Measurements from ENCODE around the gene ADCY9.
A peak's percentile ranks its signal among the peaks of the same experiment; 100 is the strongest.
"Not testable (repeated sequence)": the region's sequence is repeated elsewhere in the genome, so short reads cannot be mapped to it uniquely, and the experiment has no call there.

Gene ADCY9

DNA sequence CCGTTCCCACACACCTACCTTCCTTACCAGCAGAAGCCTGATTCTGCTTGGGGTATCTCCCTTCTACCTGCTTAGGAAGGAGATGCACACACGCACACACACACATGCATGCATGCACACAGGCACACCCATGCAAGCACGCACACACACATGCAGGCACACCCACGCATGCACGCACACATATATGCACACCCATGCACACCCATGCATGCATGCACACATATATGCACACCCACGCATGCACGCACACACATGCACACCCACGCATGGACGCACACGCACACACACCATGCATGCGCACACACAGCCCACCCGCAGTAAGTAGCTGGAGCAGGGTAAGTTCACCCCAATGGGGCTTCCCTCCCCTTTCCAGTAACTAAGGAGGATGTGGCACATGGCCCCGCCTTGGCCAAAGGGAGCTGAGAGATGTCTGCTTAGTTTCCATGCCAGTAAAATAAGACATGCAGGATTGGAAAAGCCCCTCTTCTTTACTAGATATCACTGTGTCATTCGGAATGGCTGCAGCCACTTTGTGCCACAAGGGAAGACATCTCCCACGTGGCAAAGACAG, 33.7 kb downstream of the ADCY9 start:
- Histone ChIP-seq H3K79me2 (peaks cover 3% of the 10 kb centered on the region), H3K4me1 (peaks cover 9% of the 10 kb centered on the region), H3K27ac (no peak overlapping the region), H3K36me3 (ENCODE audit: control insufficient read depth, insufficient read depth, low read length) (no peaks in the 10 kb centered on the region), H3K4me2 (ENCODE audit: low read length) (no peak overlapping the region), H3K9ac (no peak overlapping the region), H2AFZ (no peak overlapping the region), H3K9me3 (ENCODE audit: control insufficient read depth, low read length) (no peaks in the 10 kb centered on the region), H3K27me3 (ENCODE audit: control insufficient read depth, insufficient read depth, low read length) (no peaks in the 10 kb centered on the region), H3K4me3 (ENCODE audit: low read depth, low read length) (no peak overlapping the region)
- TF ChIP-seq, protein P1, sequence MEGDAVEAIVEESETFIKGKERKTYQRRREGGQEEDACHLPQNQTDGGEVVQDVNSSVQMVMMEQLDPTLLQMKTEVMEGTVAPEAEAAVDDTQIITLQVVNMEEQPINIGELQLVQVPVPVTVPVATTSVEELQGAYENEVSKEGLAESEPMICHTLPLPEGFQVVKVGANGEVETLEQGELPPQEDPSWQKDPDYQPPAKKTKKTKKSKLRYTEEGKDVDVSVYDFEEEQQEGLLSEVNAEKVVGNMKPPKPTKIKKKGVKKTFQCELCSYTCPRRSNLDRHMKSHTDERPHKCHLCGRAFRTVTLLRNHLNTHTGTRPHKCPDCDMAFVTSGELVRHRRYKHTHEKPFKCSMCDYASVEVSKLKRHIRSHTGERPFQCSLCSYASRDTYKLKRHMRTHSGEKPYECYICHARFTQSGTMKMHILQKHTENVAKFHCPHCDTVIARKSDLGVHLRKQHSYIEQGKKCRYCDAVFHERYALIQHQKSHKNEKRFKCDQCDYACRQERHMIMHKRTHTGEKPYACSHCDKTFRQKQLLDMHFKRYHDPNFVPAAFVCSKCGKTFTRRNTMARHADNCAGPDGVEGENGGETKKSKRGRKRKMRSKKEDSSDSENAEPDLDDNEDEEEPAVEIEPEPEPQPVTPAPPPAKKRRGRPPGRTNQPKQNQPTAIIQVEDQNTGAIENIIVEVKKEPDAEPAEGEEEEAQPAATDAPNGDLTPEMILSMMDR (IDR thresholded peaks at IDR 0.05) = no peak

DNA sequence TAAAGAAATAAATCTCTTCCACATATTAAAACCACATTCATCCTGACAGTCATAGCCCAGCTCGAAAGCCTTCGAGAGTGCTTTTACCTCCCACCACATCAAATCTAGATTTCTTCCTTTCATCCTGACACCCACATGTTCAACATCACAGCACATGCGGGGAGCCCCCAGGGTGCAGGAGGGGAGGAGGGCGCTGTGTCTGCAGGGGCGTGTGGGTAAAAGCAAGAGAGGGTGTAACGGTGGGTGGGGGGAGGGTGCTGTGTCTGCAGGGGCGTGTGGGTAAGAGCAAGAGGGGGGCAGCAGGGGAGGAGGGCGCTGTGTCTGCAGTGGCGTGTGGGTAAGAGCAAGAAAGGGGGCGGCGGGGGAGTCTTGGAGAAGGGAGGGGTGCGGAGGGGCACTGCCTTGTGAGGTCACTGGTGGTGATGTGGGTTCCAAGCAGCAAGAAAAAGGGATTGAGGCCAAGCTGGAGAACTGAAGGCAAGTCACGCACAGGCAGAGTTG, 34.7 kb downstream of the ADCY9 start:
- TF ChIP-seq, protein P1 (IDR thresholded peaks at IDR 0.05) = no peak
- no peak overlapping the region for H3K9ac ChIP-seq
- no peak overlapping the region for H3K4me3 ChIP-seq (ENCODE audit: low read depth, low read length)
- H3K4me1 ChIP-seq = peaks cover 9% of the 10 kb centered on the region
- peak overlapping the region; percentile 61 for H2AFZ ChIP-seq
- no peak overlapping the region for H3K27ac ChIP-seq
- H3K4me2 ChIP-seq (ENCODE audit: low read length) = no peak overlapping the region
- no peaks in the 10 kb centered on the region for H3K36me3 ChIP-seq (ENCODE audit: control insufficient read depth, insufficient read depth, low read length)
- H3K9me3 ChIP-seq (ENCODE audit: control insufficient read depth, low read length) = no peaks in the 10 kb centered on the region
- H3K79me2 ChIP-seq = peaks cover 3% of the 10 kb centered on the region
- H3K27me3 ChIP-seq (ENCODE audit: control insufficient read depth, insufficient read depth, low read length) = no peaks in the 10 kb centered on the region

DNA sequence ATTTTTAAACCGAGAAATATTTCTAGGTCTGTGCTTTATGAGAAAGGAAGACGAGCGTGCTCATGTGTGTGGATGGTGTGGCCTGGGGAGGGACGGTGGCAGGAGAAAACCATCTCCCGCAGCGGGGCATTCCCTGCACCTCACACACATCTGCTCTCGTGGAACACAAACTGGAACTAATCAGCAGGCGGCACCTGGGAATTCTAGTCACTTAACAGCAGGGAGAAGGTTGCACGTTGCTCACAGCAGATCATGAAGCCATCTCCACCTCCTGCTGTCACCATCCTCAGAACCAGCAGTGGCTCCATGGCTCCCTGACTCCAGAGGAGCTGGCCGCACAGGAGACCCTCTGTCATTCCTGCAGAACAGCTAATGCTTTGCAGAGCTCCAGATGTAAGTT, 35.2 kb downstream of the ADCY9 start:
- H3K79me2 ChIP-seq = peaks cover 3% of the 10 kb centered on the region
- H3K36me3 ChIP-seq (ENCODE audit: control insufficient read depth, insufficient read depth, low read length) = no peaks in the 10 kb centered on the region
- H3K4me1 ChIP-seq = peaks cover 9% of the 10 kb centered on the region
- H3K9me3 ChIP-seq (ENCODE audit: control insufficient read depth, low read length) = no peaks in the 10 kb centered on the region
- no peaks in the 10 kb centered on the region for H3K27me3 ChIP-seq (ENCODE audit: control insufficient read depth, insufficient read depth, low read length)
- H2AFZ ChIP-seq = peak overlapping the region; percentile 61
- H3K4me2 ChIP-seq (ENCODE audit: low read length) = no peak overlapping the region
- TF ChIP-seq, protein P1 (IDR thresholded peaks at IDR 0.05) = no peak
- H3K4me3 ChIP-seq (ENCODE audit: low read depth, low read length) = no peak overlapping the region
- no peak overlapping the region for H3K9ac ChIP-seq
- peak overlapping the region; percentile 40 for H3K27ac ChIP-seq

DNA sequence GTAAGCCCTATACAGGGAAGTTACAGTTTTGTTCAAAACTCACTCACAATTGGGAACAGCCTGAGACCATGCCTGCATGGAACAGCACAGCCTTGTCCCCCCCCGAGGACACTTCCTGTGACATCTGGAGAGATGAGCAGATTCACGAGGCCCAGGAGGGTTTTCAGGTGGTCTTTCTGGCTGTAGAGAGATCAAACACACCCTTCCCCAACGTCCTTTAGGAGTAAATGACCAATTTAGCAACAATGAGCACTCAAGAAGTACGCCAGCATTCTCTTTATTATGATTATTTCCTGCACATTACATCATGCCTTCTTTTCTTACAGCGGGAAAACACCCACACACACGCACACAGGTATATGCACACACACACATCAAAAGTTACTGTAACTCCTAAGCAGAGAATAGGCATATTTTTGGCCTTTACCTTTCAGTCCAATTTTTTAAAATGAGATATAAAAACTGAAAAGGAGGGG, 39.0 kb downstream of the ADCY9 start:
- TF ChIP-seq, protein P1 (IDR thresholded peaks at IDR 0.05) = no peak
- no peak overlapping the region for H3K4me2 ChIP-seq (ENCODE audit: low read length)
- no peak overlapping the region for H3K27ac ChIP-seq
- no peak overlapping the region for H3K9ac ChIP-seq
- H3K27me3 ChIP-seq (ENCODE audit: control insufficient read depth, insufficient read depth, low read length) = no peaks in the 10 kb centered on the region
- H3K79me2 ChIP-seq = peaks cover 3% of the 10 kb centered on the region
- H3K4me1 ChIP-seq = peaks cover 9% of the 10 kb centered on the region
- H2AFZ ChIP-seq = no peak overlapping the region
- no peaks in the 10 kb centered on the region for H3K9me3 ChIP-seq (ENCODE audit: control insufficient read depth, low read length)
- no peak overlapping the region for H3K4me3 ChIP-seq (ENCODE audit: low read depth, low read length)
- no peaks in the 10 kb centered on the region for H3K36me3 ChIP-seq (ENCODE audit: control insufficient read depth, insufficient read depth, low read length)

DNA sequence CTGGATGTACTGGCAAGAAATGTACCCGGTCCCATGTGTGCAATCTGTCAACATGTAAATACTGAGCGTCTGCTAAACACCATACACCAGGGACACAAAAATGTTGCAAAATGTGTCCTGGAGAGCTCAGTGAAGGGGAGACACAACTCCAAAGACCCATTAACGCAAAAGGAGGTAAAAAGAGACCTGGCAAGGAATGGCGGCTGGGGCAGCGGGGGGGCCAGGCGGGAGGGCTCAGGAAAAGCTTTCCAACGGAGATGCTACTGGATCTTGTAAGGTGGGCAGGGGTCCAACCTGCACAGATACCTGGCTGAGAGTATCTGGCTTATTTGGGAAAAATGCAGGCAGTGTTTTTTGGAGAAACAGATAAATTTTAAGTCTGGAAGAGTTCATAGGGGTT, 40.7 kb downstream of the ADCY9 start:
- Histone ChIP-seq H3K36me3 (ENCODE audit: control insufficient read depth, insufficient read depth, low read length) (no peaks in the 10 kb centered on the region), H3K4me3 (ENCODE audit: low read depth, low read length) (no peak overlapping the region), H3K27ac (no peak overlapping the region), H3K27me3 (ENCODE audit: control insufficient read depth, insufficient read depth, low read length) (no peaks in the 10 kb centered on the region), H3K4me1 (no peaks in the 10 kb centered on the region), H3K79me2 (peaks cover 3% of the 10 kb centered on the region), H3K9ac (no peak overlapping the region), H3K4me2 (ENCODE audit: low read length) (no peak overlapping the region), H2AFZ (no peak overlapping the region), H3K9me3 (ENCODE audit: control insufficient read depth, low read length) (no peaks in the 10 kb centered on the region)
- TF ChIP-seq, protein P1 (IDR thresholded peaks at IDR 0.05) = no peak

DNA sequence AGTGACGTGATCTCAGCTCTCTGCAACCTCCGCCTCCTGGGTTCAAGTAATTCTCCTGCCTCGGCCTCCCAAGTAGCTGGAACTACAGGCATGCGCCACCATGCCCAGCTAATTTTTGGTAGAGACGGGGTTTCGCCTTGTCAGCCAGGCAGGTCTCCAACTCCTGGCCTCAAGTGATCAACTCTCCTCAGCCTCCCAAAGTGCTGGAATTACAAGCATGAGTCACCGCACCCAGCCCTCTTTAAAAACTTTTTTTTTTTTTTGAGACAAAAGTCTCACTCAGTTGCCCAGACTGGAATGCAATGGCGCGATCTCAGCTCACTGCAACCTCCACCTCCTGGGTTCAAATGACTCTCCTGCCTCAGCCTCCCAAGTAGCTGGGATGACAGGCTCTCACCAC, 43.1 kb downstream of the ADCY9 start:
- not testable (repeated sequence) for H2AFZ ChIP-seq; H3K4me2 ChIP-seq (ENCODE audit: low read length); H3K9ac ChIP-seq; H3K9me3 ChIP-seq (ENCODE audit: control insufficient read depth, low read length); H3K4me1 ChIP-seq; H3K36me3 ChIP-seq (ENCODE audit: control insufficient read depth, insufficient read depth, low read length); H3K79me2 ChIP-seq; H3K27ac ChIP-seq; H3K27me3 ChIP-seq (ENCODE audit: control insufficient read depth, insufficient read depth, low read length); H3K4me3 ChIP-seq (ENCODE audit: low read depth, low read length)
